Occipital lobe (tissue), 2 donors: ENCODE results near the gene PSD2. TPM values are rescaled to one million over a fixed set of nuclear protein-coding genes. Genes with fewer than 3 reads are reported as not detected.

Source experiments
- DNase-seq: peaks from one replicate; lab custom pipeline; 2025; lab: John Stamatoyannopoulos, UW
- total RNA-seq: library from RNA; depleted of rRNA; stranded (reverse); fragments of >200 nt; gene quantifications from one replicate; pipeline ENCODE4 v1.2.3, GENCODE V29; 2014

PSD2 gene
- total RNA-seq: 17.0 TPM

- peak; percentile 9 for DNase-seq
These were observed at the start of gene PSD2 for GRCh38 chr5:139795074-139796001. PSD2 (plus strand) TSS chr5:139795808; CDS start chr5:139809441, 13,633 bp downstream.

GRCh38 chr5:139746691-139747582 is 48.7 kb upstream of the PSD2 start:
- peak; percentile 44 for DNase-seq

GRCh38 chr5:139747583-139748504 is 47.8 kb upstream of the PSD2 start:
- DNase-seq: peak; percentile 70

- DNase-seq: no peak
These were observed 47.1 kb upstream of the PSD2 start for GRCh38 chr5:139748505-139748826.

GRCh38 chr5:139749242-139749641 is 46.4 kb upstream of the PSD2 start:
- DNase-seq: no peak

- no peak for DNase-seq
These were observed 44.4 kb upstream of the PSD2 start for GRCh38 chr5:139751236-139751635.

GRCh38 chr5:139752506-139753473 is 42.8 kb upstream of the PSD2 start:
- no peak for DNase-seq

- DNase-seq: no peak
These were observed 39.5 kb upstream of the PSD2 start for GRCh38 chr5:139755892-139756671.

- no peak for DNase-seq
These were observed 38.6 kb upstream of the PSD2 start for GRCh38 chr5:139756971-139757370.

- no peak for DNase-seq
These were observed 37.7 kb upstream of the PSD2 start for GRCh38 chr5:139757727-139758509.

GRCh38 chr5:139758510-139759075 is 37.0 kb upstream of the PSD2 start:
- DNase-seq: no peak

GRCh38 chr5:139759219-139759721 is 36.3 kb upstream of the PSD2 start:
- peak; percentile 27 for DNase-seq

GRCh38 chr5:139760066-139761056 is 35.2 kb upstream of the PSD2 start:
- peak; percentile 48 for DNase-seq

- DNase-seq: no peak
These were observed 34.6 kb upstream of the PSD2 start for GRCh38 chr5:139761057-139761450.

- DNase-seq: no peak
These were observed 34.1 kb upstream of the PSD2 start for GRCh38 chr5:139761501-139761900.

- DNase-seq: no peak
These were observed 32.9 kb upstream of the PSD2 start for GRCh38 chr5:139762615-139763170.
